Neural progenitor cell (in vitro differentiated cells): ENCODE measurements around the gene DNTTIP2.
A peak's percentile ranks its signal among the peaks of the same experiment; 100 is the strongest.

Experiments
- EZH2 ChIP-seq: fragments of 200-600 bp; sonication (generic); IDR thresholded peaks from 2 replicates; pipeline ENCODE4 v1.6.1; 2017; ENCODE audit warnings: antibody characterized with exemption, mild to moderate bottlenecking, moderate library complexity
- EZH2phosphoT487 ChIP-seq: fragments of 200-600 bp; sonication (generic); IDR thresholded peaks from 2 replicates; pipeline ENCODE4 v1.6.1; 2017; ENCODE audit warnings: antibody characterized with exemption
- TF ChIP-seq, protein P1 (sequence below): fragments of 200-600 bp; sonication (generic); IDR thresholded peaks from 2 replicates; pipeline ENCODE4 v1.5.1; 2017; ENCODE audit warnings: antibody characterized with exemption, mild to moderate bottlenecking

DNA sequence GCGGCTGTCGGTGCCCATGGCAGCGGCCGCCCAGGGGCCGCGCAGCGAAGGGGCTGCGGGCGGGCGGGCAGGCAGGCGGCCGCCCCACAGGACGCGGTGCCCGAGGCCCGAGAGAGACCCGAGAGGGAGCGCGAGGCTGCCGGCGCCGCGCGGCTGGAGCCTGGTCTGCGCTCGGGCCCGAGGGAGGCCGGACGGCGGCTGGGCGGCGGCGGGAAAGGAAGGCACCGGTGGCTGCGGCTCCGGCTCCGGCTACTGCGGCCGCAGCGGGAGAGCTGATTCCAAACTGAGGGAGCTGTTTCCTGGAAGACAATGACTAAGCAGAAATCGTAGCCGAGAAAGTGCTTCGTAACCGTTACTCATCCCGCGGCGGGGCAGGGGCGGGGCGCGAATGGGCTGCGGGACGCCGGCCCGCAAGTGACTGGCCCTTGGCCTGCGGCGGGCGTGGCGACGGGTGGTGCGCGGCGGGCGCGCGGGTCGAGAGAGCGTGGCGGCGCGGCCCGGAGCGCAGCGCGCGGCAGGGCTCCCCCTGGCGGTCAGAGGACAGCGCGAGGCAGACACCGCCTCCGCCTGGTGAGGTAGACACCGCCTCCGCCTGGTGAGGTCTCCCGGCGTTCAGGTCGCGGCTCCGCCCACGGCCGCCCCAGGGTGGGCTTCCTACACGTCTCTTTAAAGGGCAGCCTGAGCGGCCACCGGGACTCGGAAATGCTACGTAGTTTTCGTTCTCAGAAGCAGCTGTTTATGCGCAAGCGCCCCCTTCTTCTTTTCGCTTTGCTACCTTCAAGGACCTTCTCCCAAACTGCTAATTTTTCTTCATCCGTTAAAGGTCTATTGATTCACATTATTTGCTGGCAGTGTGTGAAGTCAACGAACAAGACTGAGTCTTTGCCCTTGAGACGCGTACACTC is 30.4 kb upstream of the DNTTIP2 start, which contains the start of gene GCLM:
- TF ChIP-seq, protein P1, sequence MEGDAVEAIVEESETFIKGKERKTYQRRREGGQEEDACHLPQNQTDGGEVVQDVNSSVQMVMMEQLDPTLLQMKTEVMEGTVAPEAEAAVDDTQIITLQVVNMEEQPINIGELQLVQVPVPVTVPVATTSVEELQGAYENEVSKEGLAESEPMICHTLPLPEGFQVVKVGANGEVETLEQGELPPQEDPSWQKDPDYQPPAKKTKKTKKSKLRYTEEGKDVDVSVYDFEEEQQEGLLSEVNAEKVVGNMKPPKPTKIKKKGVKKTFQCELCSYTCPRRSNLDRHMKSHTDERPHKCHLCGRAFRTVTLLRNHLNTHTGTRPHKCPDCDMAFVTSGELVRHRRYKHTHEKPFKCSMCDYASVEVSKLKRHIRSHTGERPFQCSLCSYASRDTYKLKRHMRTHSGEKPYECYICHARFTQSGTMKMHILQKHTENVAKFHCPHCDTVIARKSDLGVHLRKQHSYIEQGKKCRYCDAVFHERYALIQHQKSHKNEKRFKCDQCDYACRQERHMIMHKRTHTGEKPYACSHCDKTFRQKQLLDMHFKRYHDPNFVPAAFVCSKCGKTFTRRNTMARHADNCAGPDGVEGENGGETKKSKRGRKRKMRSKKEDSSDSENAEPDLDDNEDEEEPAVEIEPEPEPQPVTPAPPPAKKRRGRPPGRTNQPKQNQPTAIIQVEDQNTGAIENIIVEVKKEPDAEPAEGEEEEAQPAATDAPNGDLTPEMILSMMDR, result peak; percentile 78
- TF ChIP-seq EZH2 (no peak), EZH2phosphoT487 (no peak)
